HepG2 (cell line): ENCODE measurements around the gene PRKCB. TPM values are rescaled to one million over a fixed set of nuclear protein-coding genes. Genes with fewer than 3 reads are reported as not detected.

ENCODE experiments used
- ATAC-seq: fragments of 200-7000 bp; cut with Tn5 transposase; 3 replicates; pipeline ENCODE4 v1.9.1; 2020; ENCODE audit warnings: mild to moderate bottlenecking, moderate library complexity
- BruUV-seq: library from RNA; stranded (reverse); fragments of 400-500 nt; replicated peaks from 2 replicates; lab custom pipeline; 2021; lab: Mats Ljungman, UMichigan
- CTCF ChIA-PET: fragments of 300-600 bp; formaldehyde crosslinking; extraction: SDS; loops from one replicate; lab custom pipeline; 2021; ENCODE audit warnings: low total read pairs, inconsistent platforms, low intra/inter-chr PET ratio; lab: Yijun Ruan, JAX
- POLR2A ChIA-PET: fragments of 350-600 bp; sonication (Branson Sonifier 250); formaldehyde crosslinking; loops from one replicate; lab custom pipeline; 2020; ENCODE audit warnings: antibody characterized with exemption, inconsistent platforms; lab: Yijun Ruan, JAX
- DNase-seq: peaks from one replicate; pipeline ENCODE4 v3.0.0-alpha.2; 2015; ENCODE audit warnings: low spot score
- FAIRE-seq: peaks from 3 replicates; lab custom pipeline; 2011; peaks lifted over from hg19 to GRCh38; lab: Jason Lieb, UNC
- H2AFZ ChIP-seq: one replicate; pipeline ENCODE4 v1.6.1; 2011; ENCODE audit warnings: low read length, inconsistent platforms
- H3K27ac ChIP-seq: fragments of 300-600 bp; 3 replicates; pipeline ENCODE4 v1.8.0; 2011; ENCODE audit warnings: mixed run types, mild to moderate bottlenecking, mixed read lengths, low read length, inconsistent platforms; ENCODE audit not compliant: insufficient read depth; ENCODE audit errors: extremely low read length
- H3K27me3 ChIP-seq, 2 experiments: fragments of 200-600 bp in 1 of 2; 2 replicates in 1 of 2; 3 replicates in 1 of 2; pipeline versions ENCODE4 v1.6.0 to v1.8.0; 2011; ENCODE audit warnings: low read length in 2 of 2, mild to moderate bottlenecking in 2 of 2, moderate library complexity in 2 of 2, inconsistent platforms in 1 of 2; ENCODE audit not compliant: insufficient read depth in 2 of 2, control insufficient read depth in 1 of 2
- H3K36me3 ChIP-seq, 2 experiments: fragments of 200-600 bp in 1 of 2; replicated peaks in 1 of 2; 2 replicates in 1 of 2; 3 replicates in 1 of 2; pipeline versions ENCODE4 v1.5.1 to v1.8.0; 2011; ENCODE audit warnings: low read length in 2 of 2, inconsistent platforms in 1 of 2; ENCODE audit not compliant: insufficient read depth in 2 of 2, control insufficient read depth in 1 of 2
- H3K4me1 ChIP-seq: 2 replicates; pipeline ENCODE4 v1.5.1; 2012; ENCODE audit warnings: low read length, inconsistent platforms; ENCODE audit not compliant: insufficient read depth
- H3K4me2 ChIP-seq: 2 replicates; pipeline ENCODE4 v1.6.0; 2011; ENCODE audit warnings: low read depth, low read length, inconsistent platforms
- H3K4me3 ChIP-seq, 3 experiments: fragments of 200-600 bp in 1 of 3; sonication (generic), shearing (Covaris generic) in 1 of 3; replicated peaks in 1 of 3; 2 replicates each; pipeline ENCODE4 v1.5.1; 2011 to 2016; ENCODE audit warnings: low read length in 3 of 3, inconsistent platforms in 2 of 3, low read depth in 2 of 3, mild to moderate bottlenecking in 2 of 3, control low read depth in 1 of 3, mixed read lengths in 1 of 3; ENCODE audit not compliant: insufficient read depth in 1 of 3
- H3K79me2 ChIP-seq: one replicate; pipeline ENCODE4 v1.6.1; 2011; ENCODE audit warnings: low read length, inconsistent platforms; ENCODE audit not compliant: insufficient read depth
- H3K9ac ChIP-seq: 2 replicates; pipeline ENCODE4 v1.6.0; 2011; ENCODE audit warnings: mild to moderate bottlenecking, low read depth, low read length, inconsistent platforms; ENCODE audit not compliant: insufficient read depth
- H3K9me3 ChIP-seq: 2 replicates; pipeline ENCODE4 v1.5.1; 2012; ENCODE audit warnings: mild to moderate bottlenecking, low read length
- H4K20me1 ChIP-seq: 2 replicates; pipeline ENCODE4 v1.6.0; 2011; ENCODE audit warnings: inconsistent platforms, mild to moderate bottlenecking, low read length, moderate library complexity; ENCODE audit not compliant: insufficient read depth
- ATF4 ChIP-seq, 2 experiments: fragments of 450-650 bp in 1 of 2; sonication (generic) in 1 of 2; formaldehyde crosslinking; IDR thresholded peaks; 2 replicates each; pipeline versions ENCODE4 v1.5.0 to v1.8.0; 2020 to 2022; ENCODE audit warnings: mild to moderate bottlenecking in 1 of 2, missing genetic modification reagents in 1 of 2
- ATRX ChIP-seq: sonication (generic); formaldehyde crosslinking; IDR thresholded peaks from 2 replicates; pipeline ENCODE4 v1.4.0; 2020; ENCODE audit warnings: missing genetic modification reagents, borderline replicate concordance
- GTF2F1 ChIP-seq: fragments of 150-350 bp; IDR thresholded peaks from 2 replicates; pipeline ENCODE4 v1.6.1; 2014; ENCODE audit warnings: low read length
- RBFOX2 ChIP-seq: fragments of 200-400 bp; formaldehyde crosslinking; IDR thresholded peaks from 2 replicates; pipeline ENCODE4 v1.6.1; 2017; ENCODE audit warnings: low read depth, mild to moderate bottlenecking, low read length
- SCMH1 ChIP-seq: sonication (generic); formaldehyde crosslinking; IDR thresholded peaks from 2 replicates; pipeline ENCODE4 v1.9.0; 2021; ENCODE audit warnings: missing genetic modification reagents, mild to moderate bottlenecking, borderline replicate concordance
- TBX2 ChIP-seq: sonication (generic); formaldehyde crosslinking; IDR thresholded peaks from 2 replicates; pipeline ENCODE4 v1.5.0; 2020; ENCODE audit warnings: missing genetic modification reagents, mild to moderate bottlenecking, borderline replicate concordance
- ZKSCAN5 ChIP-seq: sonication (generic); formaldehyde crosslinking; IDR thresholded peaks from 2 replicates; pipeline ENCODE4 v1.5.1; 2020; ENCODE audit warnings: mild to moderate bottlenecking, missing genetic modification reagents
- ZNF17 ChIP-seq: sonication (generic); formaldehyde crosslinking; IDR thresholded peaks from 2 replicates; pipeline ENCODE4 v1.5.0; 2020; ENCODE audit warnings: mild to moderate bottlenecking, missing genetic modification reagents
- ZNF256 ChIP-seq: sonication (generic); formaldehyde crosslinking; conservative IDR thresholded peaks from 2 replicates; pipeline ENCODE4 v1.4.0; 2020; ENCODE audit warnings: missing genetic modification reagents
- ZNF367 ChIP-seq: sonication (generic); formaldehyde crosslinking; IDR thresholded peaks from 2 replicates; pipeline ENCODE4 v1.4.0; 2020; ENCODE audit warnings: missing genetic modification reagents, borderline replicate concordance
- WGBS: methylation state at CpG from one replicate; pipeline ENCODE4 v1.1.6; 2017; ENCODE audit warnings: low lambda C conversion rate; 5-methylcytosine and 5-hydroxymethylcytosine counted together
- in situ Hi-C: cut with HindIII; loops from 2 replicates; pipeline ENCODE4 v1.10.0; 2017; ENCODE audit warnings: low pct_unique_long_range_greater_than_20kb; ENCODE audit not compliant: extremely low pct_ligation_motif_present
- intact Hi-C: fragments of 100-400 bp; cut with micrococcal nuclease; formaldehyde crosslinking; loops from one replicate; pipeline ENCODE4 v1.10.0; 2022; ENCODE audit not compliant: unreplicated experiment
- polyA plus RNA-seq, 8 experiments: library from polyadenylated mRNA; depleted of rRNA in 3 of 8; stranded (reverse) in 7 of 8; unstranded in 1 of 8; fragments of >200 nt; fragmentation: Illumina TruSeq in 4 of 8; extraction: Trizol in 4 of 8; gene quantifications; 2 replicates each; pipeline versions ENCODE4 v1.2.1 to v1.2.3, GENCODE V29; 2011 to 2016; ENCODE audit warnings: low read depth in 4 of 8, missing spikeins in 1 of 8, mixed read lengths in 1 of 8; ENCODE audit not compliant: insufficient read depth in 1 of 8
- total RNA-seq, 5 experiments: library from RNA; depleted of rRNA; stranded (reverse); fragments of >200 nt; fragmentation: Illumina TruSeq; extraction: Trizol; gene quantifications; 2 replicates each; pipeline ENCODE4 v1.2.3, GENCODE V29; 2016; ENCODE audit warnings: low read depth in 1 of 5

The PRKCB gene
- total and polyA plus RNA-seq, 2 of the 13 experiments (the other 11 are each of a cell fraction or from before 2014, with no cell fraction given): 0.01 TPM; not detected in 1

- Histone ChIP-seq H3K4me3 (no peak overlapping the region), H3K9ac (no peak overlapping the region), H3K9me3 (no peaks in the 10 kb centered on the region), H3K4me2 (no peak overlapping the region), H3K27me3 (peaks cover 0 to 38% of the 10 kb centered on the region in 2 experiments; a peak in 2 of 5 replicates), H4K20me1 (no peaks in the 10 kb centered on the region)
- POLR2A ChIA-PET: no interaction called here
- BruUV-seq: no TSS peak
- no peak for TF ChIP-seq ZKSCAN5 (CRISPR knock-in tag)
- TF ChIP-seq ATF4 (CRISPR knock-in tag; IDR thresholded peaks at IDR 0.05): no peak
- no peak for TF ChIP-seq ZNF17
- no peak for TF ChIP-seq ZNF256 (CRISPR knock-in tag)
- TF ChIP-seq RBFOX2: no peak
- no peak for TF ChIP-seq GTF2F1
- no peak for TF ChIP-seq ATRX
- TF ChIP-seq TBX2: no peak
- no peak for TF ChIP-seq ZNF367 (CRISPR knock-in tag)
- no peak for TF ChIP-seq SCMH1
- TF ChIP-seq, all 625 proteins: peak for 0
- ATAC-seq (no peak), DNase-seq (no peak), FAIRE-seq (no peak)
- WGBS: 24% methylated on average over 6 of the region's 6 CpGs
- CTCF ChIA-PET: no interaction called here
- intact Hi-C loops (no loop called here), in situ Hi-C loops (loop anchor here (10.0 kb wide), 1 partner anchor 385 kb away; no protein-coding TSS in a partner anchor)
- no peak overlapping the region for H3K27ac ChIP-seq
- H3K36me3 ChIP-seq: no peaks in the 10 kb centered on the region
- no peaks in the 10 kb centered on the region for H3K79me2 ChIP-seq
- no peaks in the 10 kb centered on the region for H3K4me1 ChIP-seq
- H2AFZ ChIP-seq: no peak overlapping the region
These were observed 284.0 kb downstream of the PRKCB start for GRCh38 chr16:24119807-24120206.
